CD4-positive, alpha-beta T cell treated with Interleukin-6 at 100 ng/mL for 8 hours (primary cell): ENCODE measurements around the gene PDLIM3.

Experiments
- DNase-seq: peaks from one replicate; pipeline ENCODE4 v3.0.0-alpha.2; 2020; ENCODE audit warnings: mixed read lengths, low spot score

PDLIM3 gene

DNA sequence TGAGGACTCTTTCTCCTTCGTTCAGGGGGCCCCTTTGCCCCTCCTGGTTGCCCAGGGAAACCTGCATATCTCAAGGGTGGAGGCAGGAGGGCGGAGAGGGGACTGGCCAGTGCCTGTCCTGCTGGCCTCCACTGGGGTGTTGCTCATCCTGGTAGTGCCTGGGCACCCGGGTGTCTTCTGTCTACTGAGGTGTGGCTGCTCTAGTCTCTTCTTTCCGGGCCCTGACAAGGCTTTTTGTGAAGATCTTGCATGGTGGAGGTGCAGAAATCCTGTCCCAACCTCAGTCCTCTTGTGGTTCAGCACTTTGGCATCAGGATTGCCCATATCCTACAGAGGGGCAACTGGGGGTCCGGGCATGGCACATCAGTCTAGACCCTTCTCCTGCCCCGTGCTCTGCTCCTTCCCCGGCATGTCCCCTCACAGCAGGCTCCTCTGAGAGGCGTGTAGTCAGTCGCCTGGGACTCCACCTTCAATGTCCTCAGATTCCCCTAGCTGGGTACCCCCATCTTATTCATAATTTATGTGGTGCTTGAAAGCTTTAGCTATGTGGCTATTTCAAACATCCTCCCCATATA, 65.6 kb downstream of the PDLIM3 start:
- no peak for DNase-seq

DNA sequence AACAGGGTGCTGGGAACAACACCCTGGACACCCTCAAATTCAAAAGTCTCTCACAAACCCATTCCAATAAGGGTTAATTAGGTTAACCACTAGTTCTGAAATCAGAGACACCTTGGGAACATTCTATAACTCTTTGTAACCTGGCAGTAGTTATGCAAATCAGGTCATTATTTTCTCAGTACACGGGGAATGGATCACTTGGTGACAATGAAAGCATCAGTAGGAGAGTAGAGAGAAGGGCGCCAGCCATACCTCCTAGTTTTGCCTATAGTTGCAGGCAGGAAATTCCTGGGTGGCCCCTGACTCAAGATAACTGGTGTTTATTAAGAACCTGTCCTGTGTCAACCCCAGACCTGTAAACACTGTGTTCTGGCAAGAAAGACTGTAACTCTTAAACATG, 66.3 kb downstream of the PDLIM3 start:
- DNase-seq = no peak

DNA sequence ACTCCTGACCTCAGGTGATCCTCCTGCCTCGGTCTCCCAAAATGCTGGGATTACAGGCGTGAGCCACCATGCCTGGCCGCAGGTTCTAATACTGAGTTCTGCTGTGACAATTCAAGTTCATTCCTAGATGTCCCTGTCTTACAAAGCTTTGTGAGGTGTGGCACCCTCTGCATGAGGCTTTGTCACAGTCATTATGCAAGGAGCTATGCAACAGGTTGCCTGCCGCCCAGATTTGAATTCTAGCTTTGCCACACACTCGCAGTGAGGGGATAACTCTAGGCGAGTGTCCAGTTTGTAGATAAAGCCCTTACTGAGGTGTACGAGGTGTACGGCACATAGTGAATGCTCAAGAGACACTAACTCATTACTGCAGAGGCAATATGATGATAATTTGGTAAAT, 67.3 kb downstream of the PDLIM3 start:
- DNase-seq = no peak

DNA sequence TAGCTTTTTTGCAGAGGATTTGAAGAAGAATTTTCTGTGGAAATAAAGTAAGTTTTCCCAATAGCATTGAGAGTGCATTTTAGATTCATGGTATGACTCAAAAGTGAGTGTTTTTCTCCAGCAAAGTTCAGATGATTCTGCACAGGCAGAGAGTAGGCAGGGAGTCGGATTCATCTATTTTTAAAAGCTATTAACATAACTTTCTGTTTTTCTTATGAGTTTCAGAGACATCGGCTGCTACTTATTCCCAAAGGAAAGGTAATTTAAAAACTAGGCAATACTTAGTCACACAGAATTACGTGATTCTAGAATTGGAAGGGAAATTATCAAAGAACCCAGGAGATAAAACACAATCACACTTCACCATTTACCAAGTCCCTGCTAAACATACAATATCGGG, 68.2 kb downstream of the PDLIM3 start:
- DNase-seq = no peak

DNA sequence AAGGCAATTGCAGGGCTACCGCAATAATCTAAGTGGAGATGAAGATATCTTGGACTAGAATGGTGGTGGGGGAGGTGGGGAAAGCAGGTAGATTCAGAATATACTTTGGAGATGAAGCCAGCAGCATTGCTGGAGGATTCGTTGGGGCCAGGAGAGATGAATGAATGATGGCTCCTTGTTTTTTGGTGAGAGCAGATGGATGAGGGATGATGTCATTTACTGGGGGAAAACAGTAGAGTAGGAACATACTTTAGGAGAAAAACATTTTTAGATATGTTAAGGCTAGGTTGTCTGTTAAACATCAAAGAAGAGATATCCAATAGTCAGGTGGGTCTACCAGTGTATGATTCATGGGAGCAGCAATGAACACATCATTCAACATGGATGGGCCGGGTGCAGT, 69.6 kb downstream of the PDLIM3 start:
- DNase-seq = no peak

DNA sequence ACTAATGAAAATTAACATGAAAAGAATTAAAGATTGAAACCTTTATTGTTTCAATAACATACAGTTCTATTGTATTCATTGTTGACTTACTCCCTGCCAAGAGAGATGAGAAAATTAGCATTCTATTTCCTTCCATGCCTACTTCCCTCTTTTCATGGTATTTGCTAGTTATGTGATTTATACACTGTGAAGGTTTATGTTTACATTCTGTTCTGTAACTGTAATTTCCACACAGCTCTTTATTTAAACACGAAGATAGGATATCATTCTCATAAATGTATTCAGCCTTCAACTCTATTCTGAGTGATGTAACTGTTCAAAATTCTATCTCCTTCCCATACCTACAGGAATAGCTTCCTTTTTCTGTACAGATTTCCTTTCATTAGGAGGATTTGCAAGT, 70.4 kb downstream of the PDLIM3 start:
- DNase-seq = no peak

DNA sequence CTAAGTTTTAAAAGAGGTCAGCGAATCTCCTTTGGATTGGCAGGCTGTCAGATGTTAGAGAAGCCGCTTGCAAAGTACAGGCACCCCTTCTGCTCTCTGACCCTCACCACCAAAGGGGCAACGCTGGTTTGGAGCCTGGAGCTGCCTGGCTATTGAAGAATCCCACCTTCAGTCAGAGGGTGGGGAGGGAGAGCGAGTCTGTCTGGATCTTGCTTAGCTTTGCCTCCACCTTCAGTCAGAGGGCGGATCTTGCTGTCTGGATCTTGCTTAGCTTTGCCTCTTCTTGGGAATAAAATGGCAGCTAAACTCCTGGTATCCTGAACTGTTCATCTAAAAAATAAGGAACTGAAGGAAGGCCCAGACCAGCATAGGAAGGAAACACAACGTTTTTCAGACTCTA, 71.1 kb downstream of the PDLIM3 start:
- no peak for DNase-seq

DNA sequence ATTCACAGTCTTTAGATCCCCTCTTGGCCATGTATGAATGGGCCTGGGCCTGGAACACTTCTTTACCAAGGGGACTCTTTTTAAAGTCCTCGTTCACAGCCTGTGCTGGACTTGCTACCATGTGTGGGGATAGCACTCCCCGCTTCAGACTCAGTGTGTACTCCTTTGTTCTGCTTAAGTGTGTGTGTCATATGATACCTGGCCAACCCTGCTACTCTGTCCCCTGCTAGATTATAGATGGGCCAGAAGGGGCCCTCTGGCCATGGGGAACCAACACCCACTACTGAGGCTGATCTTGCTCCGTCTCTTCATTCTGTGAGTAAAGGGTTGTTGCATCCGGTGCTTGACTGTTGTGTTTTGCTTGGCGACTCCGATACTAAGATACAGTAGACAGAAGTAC, 71.8 kb downstream of the PDLIM3 start:
- DNase-seq = no peak

DNA sequence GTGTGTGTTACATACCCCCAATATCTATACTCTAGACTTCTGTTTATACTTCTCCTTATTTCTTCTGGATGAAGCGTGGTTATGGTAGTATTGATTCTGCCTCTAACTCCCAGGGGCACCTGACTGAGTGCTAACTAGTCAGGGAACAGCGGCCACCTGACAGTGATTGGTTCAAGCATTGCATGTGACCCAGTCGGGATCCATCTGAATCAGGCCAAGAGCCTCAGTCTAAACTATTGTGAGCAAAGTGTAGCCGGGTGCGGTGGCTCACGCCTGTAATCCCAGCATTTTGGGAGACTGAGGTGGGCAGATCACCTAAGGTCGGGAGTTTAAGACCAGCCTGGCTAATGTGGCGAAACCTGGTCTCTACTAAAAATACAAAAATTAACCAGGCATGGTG, 73.7 kb downstream of the PDLIM3 start:
- no peak for DNase-seq

DNA sequence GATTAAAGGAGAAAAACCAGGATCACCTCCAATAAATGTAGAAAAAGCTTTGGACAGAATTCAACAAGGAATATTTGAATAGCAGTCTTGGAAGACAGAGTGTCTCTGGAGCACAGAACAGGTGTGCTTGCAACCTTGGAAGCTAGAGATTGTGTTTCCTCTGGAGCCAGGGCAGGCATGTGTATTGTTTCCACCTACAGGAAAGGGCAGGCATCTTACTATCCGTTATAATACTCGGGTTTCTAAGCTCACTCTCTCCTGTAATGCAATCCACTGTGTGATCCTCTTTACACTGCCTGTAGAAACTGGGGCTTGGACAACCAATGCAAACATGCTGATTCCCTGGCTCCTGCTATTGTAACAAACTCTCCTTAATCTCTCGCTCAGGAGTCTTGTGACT, 78.2 kb downstream of the PDLIM3 start:
- DNase-seq = no peak

DNA sequence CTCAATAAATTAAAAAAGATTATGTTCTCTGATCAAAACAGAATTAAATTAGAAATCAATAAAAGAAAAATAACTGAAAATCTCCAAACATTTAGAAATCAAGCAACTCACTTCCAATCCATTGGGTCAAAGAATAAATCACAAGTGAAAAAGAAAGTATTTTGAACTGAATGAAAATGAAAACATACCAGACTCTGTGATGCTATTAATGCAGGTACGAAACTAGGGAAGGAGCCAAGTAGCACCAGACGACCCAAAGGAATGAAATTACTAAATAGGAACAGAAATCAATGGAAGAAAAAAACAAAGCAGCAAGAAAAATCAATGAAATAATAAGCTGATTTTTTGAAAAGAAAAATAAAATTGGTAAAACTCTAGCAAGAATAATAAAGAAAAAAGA, 79.2 kb downstream of the PDLIM3 start:
- no peak for DNase-seq
